Measurements from ENCODE around the gene CTXN1. TPM values are rescaled to one million over a fixed set of nuclear protein-coding genes. Genes with fewer than 3 reads are reported as not detected.
"Not testable (repeated sequence)": the region's sequence is repeated elsewhere in the genome, so short reads cannot be mapped to it uniquely, and the experiment has no call there.

Gene CTXN1
- polyA plus RNA-seq, 5 donors = 5.0 to 22.3 (median 7.2) TPM

GRCh38 chr19:7953576-7953975, 27.6 kb upstream of the CTXN1 start:
- no peak for DNase-seq

- DNase-seq = no peak
Observed at GRCh38 chr19:7953060-7953459, 27.1 kb upstream of the CTXN1 start.

- no peak for DNase-seq
Observed at GRCh38 chr19:7947939-7948338, 22.0 kb upstream of the CTXN1 start.

- DNase-seq = peak; percentile 85
Observed at GRCh38 chr19:7944177-7944761, 18.3 kb upstream of the CTXN1 start.

- DNase-seq = peak; percentile 98
Observed at GRCh38 chr19:7943444-7944176, 17.7 kb upstream of the CTXN1 start, which contains the start of gene TIMM44. TIMM44 (minus strand) TSS chr19:7943666; CDS start chr19:7943651, 15 bp downstream.

GRCh38 chr19:7942981-7943443, 17.1 kb upstream of the CTXN1 start:
- no peak for DNase-seq

- no peak for DNase-seq
Observed at GRCh38 chr19:7941895-7942596, 16.1 kb upstream of the CTXN1 start.

GRCh38 chr19:7940841-7941240, 14.9 kb upstream of the CTXN1 start:
- no peak for DNase-seq

- DNase-seq = no peak
Observed at GRCh38 chr19:7934766-7935165, 8.8 kb upstream of the CTXN1 start.

- DNase-seq = no peak
Observed at GRCh38 chr19:7933828-7934725, 8.1 kb upstream of the CTXN1 start.

GRCh38 chr19:7933411-7933810, 7.5 kb upstream of the CTXN1 start:
- no peak for DNase-seq

GRCh38 chr19:7932930-7933300, 7.0 kb upstream of the CTXN1 start:
- DNase-seq = no peak

GRCh38 chr19:7932276-7932929, 6.5 kb upstream of the CTXN1 start:
- DNase-seq = no peak

- no peak for DNase-seq
Observed at GRCh38 chr19:7931221-7932061, 5.5 kb upstream of the CTXN1 start.

GRCh38 chr19:7930765-7931164, 4.8 kb upstream of the CTXN1 start:
- DNase-seq = no peak

- not testable (repeated sequence) for DNase-seq
Observed at GRCh38 chr19:7930030-7930429, 4.1 kb upstream of the CTXN1 start.

GRCh38 chr19:7928741-7929701, 3.1 kb upstream of the CTXN1 start:
- no peak for DNase-seq

GRCh38 chr19:7928334-7928706, 2.4 kb upstream of the CTXN1 start:
- no peak for DNase-seq

All from right lung (tissue), 5 donors.